Rectal smooth muscle tissue (tissue), 1 donor: Measurements from ENCODE around the gene NLGN4Y.

Experiments
- H3K27ac ChIP-seq: one replicate; pipeline ENCODE4 v1.7.0; 2013; ENCODE audit warnings: low read depth, low read length, inconsistent platforms
- H3K27me3 ChIP-seq: one replicate; pipeline ENCODE4 v1.7.0; 2013; ENCODE audit warnings: low read length; ENCODE audit not compliant: control insufficient read depth, insufficient read depth
- H3K36me3 ChIP-seq: one replicate; pipeline ENCODE4 v1.7.0; 2013; ENCODE audit warnings: low read length; ENCODE audit not compliant: control insufficient read depth, insufficient read depth
- H3K4me1 ChIP-seq: one replicate; pipeline ENCODE4 v1.7.0; 2013; ENCODE audit warnings: low read length; ENCODE audit not compliant: control insufficient read depth, insufficient read depth
- H3K4me3 ChIP-seq: one replicate; pipeline ENCODE4 v1.7.0; 2013; ENCODE audit warnings: low read length
- H3K9ac ChIP-seq: one replicate; pipeline ENCODE4 v1.7.0; 2013; ENCODE audit warnings: low read length

Gene NLGN4Y

GRCh38 chrY:14524272-14525231 is at the start of gene NLGN4Y:
Gene NLGN4Y, plus strand, starts transcription at chrY:14524529. Its CDS starts 97,591 bp downstream, at chrY:14622120.
- Histone ChIP-seq H3K27me3 (no peaks in the 10 kb centered on the region), H3K27ac (no peak within 1 kb of the TSS), H3K4me1 (no peaks in the 10 kb centered on the region), H3K36me3 (no peaks in the 10 kb centered on the region), H3K4me3 (no peak within 1 kb of the TSS), H3K9ac (no peak within 1 kb of the TSS)

GRCh38 chrY:14485935-14486334 is 38.4 kb upstream of the NLGN4Y start:
- no peak overlapping the region for H3K27ac ChIP-seq
- no peak overlapping the region for H3K9ac ChIP-seq
- H3K27me3 ChIP-seq, result no peaks in the 10 kb centered on the region
- H3K4me3 ChIP-seq, result no peak overlapping the region
- H3K36me3 ChIP-seq, result no peaks in the 10 kb centered on the region
- no peaks in the 10 kb centered on the region for H3K4me1 ChIP-seq

- H3K27ac ChIP-seq, result no peak overlapping the region
- H3K9ac ChIP-seq, result no peak overlapping the region
- no peaks in the 10 kb centered on the region for H3K4me1 ChIP-seq
- H3K27me3 ChIP-seq, result no peaks in the 10 kb centered on the region
- H3K4me3 ChIP-seq, result no peak overlapping the region
- H3K36me3 ChIP-seq, result no peaks in the 10 kb centered on the region
These were observed 34.1 kb upstream of the NLGN4Y start for GRCh38 chrY:14490226-14490625.

- Histone ChIP-seq H3K27ac (no peak overlapping the region), H3K4me3 (no peak overlapping the region), H3K9ac (no peak overlapping the region), H3K4me1 (no peaks in the 10 kb centered on the region), H3K27me3 (no peaks in the 10 kb centered on the region), H3K36me3 (no peaks in the 10 kb centered on the region)
These were observed 26.3 kb upstream of the NLGN4Y start for GRCh38 chrY:14498071-14498470.

- no peaks in the 10 kb centered on the region for H3K27me3 ChIP-seq
- H3K27ac ChIP-seq, result no peak overlapping the region
- H3K4me1 ChIP-seq, result no peaks in the 10 kb centered on the region
- H3K4me3 ChIP-seq, result no peak overlapping the region
- H3K36me3 ChIP-seq, result no peaks in the 10 kb centered on the region
- H3K9ac ChIP-seq, result no peak overlapping the region
These were observed 19.7 kb upstream of the NLGN4Y start for GRCh38 chrY:14504592-14504991.

- Histone ChIP-seq H3K27me3 (no peaks in the 10 kb centered on the region), H3K27ac (no peak overlapping the region), H3K4me1 (no peaks in the 10 kb centered on the region), H3K9ac (no peak overlapping the region), H3K4me3 (no peak overlapping the region), H3K36me3 (no peaks in the 10 kb centered on the region)
These were observed 1.9 kb upstream of the NLGN4Y start for GRCh38 chrY:14522379-14522950.

- H3K27ac ChIP-seq, result no peak overlapping the region
- no peak overlapping the region for H3K4me3 ChIP-seq
- no peak overlapping the region for H3K9ac ChIP-seq
- H3K36me3 ChIP-seq, result no peaks in the 10 kb centered on the region
- H3K4me1 ChIP-seq, result no peaks in the 10 kb centered on the region
- H3K27me3 ChIP-seq, result no peaks in the 10 kb centered on the region
These were observed 648 bp upstream of the NLGN4Y start for GRCh38 chrY:14523491-14524271.

GRCh38 chrY:14525315-14525714 is 986 bp downstream of the NLGN4Y start:
- Histone ChIP-seq H3K9ac (no peak overlapping the region), H3K36me3 (no peaks in the 10 kb centered on the region), H3K27ac (no peak overlapping the region), H3K4me1 (no peaks in the 10 kb centered on the region), H3K27me3 (no peaks in the 10 kb centered on the region), H3K4me3 (no peak overlapping the region)

- H3K4me3 ChIP-seq, result no peak overlapping the region
- no peaks in the 10 kb centered on the region for H3K36me3 ChIP-seq
- H3K27me3 ChIP-seq, result no peaks in the 10 kb centered on the region
- no peak overlapping the region for H3K9ac ChIP-seq
- H3K27ac ChIP-seq, result no peak overlapping the region
- no peaks in the 10 kb centered on the region for H3K4me1 ChIP-seq
These were observed 4.0 kb downstream of the NLGN4Y start for GRCh38 chrY:14528361-14528760.

- Histone ChIP-seq H3K27ac (no peak overlapping the region), H3K27me3 (no peaks in the 10 kb centered on the region), H3K36me3 (no peaks in the 10 kb centered on the region), H3K4me3 (no peak overlapping the region), H3K4me1 (no peaks in the 10 kb centered on the region), H3K9ac (no peak overlapping the region)
These were observed 12.4 kb downstream of the NLGN4Y start for GRCh38 chrY:14536703-14537102.

- Histone ChIP-seq H3K9ac (no peak overlapping the region), H3K27ac (no peak overlapping the region), H3K4me1 (no peaks in the 10 kb centered on the region), H3K4me3 (no peak overlapping the region), H3K36me3 (no peaks in the 10 kb centered on the region), H3K27me3 (no peaks in the 10 kb centered on the region)
These were observed 19.2 kb downstream of the NLGN4Y start for GRCh38 chrY:14543506-14543905.

GRCh38 chrY:14581294-14581693 is 57.0 kb downstream of the NLGN4Y start:
- no peaks in the 10 kb centered on the region for H3K36me3 ChIP-seq
- no peak overlapping the region for H3K4me3 ChIP-seq
- no peaks in the 10 kb centered on the region for H3K27me3 ChIP-seq
- no peak overlapping the region for H3K27ac ChIP-seq
- no peaks in the 10 kb centered on the region for H3K4me1 ChIP-seq
- H3K9ac ChIP-seq, result no peak overlapping the region
